ENCODE measurements around the gene TOR1AIP2. TPM values are rescaled to one million over a fixed set of nuclear protein-coding genes. Genes with fewer than 3 reads are reported as not detected.

Gene TOR1AIP2
- polyA plus RNA-seq, 1 experiment = 17.4 TPM

DNA sequence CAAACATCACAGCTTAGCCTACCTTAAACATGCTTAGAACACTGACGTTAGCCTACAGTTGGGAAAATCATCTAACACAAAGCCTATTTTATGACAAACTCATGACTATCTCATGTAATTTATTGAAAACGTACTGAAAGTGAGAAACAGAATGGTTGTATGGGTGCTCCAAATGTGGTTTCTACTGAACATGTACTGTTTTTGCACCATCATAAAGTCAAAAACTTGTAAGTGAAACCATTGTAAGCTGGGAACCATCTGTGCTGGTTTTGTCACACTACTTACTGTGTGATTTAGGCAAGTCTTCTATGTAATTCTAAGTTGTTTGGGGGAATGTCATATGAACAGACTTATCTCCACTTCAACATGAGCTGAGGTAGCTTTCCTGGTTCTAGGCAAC, 55.5 kb downstream of the TOR1AIP2 start:
- Histone ChIP-seq H3K36me3 (ENCODE audit: control insufficient read depth, insufficient read depth, low read length) (no peaks in the 10 kb centered on the region), H3K27me3 (ENCODE audit: control insufficient read depth, insufficient read depth, low read length) (no peaks in the 10 kb centered on the region; the same call in 1 of the 2 replicates), H3K4me3 (ENCODE audit: low read depth, low read length) (no peak overlapping the region)
- DNase-seq (ENCODE audit: low read depth) = no peak
- POLR2A ChIA-PET = no interaction called here
- CTCF ChIA-PET = interaction anchor here (0.9 to 6.2 kb wide), 5 partner anchors 7 to 116 kb away, joined by 3 to 60 read pairs (median 4); no protein-coding TSS in a partner anchor
- TF ChIP-seq, protein P1, sequence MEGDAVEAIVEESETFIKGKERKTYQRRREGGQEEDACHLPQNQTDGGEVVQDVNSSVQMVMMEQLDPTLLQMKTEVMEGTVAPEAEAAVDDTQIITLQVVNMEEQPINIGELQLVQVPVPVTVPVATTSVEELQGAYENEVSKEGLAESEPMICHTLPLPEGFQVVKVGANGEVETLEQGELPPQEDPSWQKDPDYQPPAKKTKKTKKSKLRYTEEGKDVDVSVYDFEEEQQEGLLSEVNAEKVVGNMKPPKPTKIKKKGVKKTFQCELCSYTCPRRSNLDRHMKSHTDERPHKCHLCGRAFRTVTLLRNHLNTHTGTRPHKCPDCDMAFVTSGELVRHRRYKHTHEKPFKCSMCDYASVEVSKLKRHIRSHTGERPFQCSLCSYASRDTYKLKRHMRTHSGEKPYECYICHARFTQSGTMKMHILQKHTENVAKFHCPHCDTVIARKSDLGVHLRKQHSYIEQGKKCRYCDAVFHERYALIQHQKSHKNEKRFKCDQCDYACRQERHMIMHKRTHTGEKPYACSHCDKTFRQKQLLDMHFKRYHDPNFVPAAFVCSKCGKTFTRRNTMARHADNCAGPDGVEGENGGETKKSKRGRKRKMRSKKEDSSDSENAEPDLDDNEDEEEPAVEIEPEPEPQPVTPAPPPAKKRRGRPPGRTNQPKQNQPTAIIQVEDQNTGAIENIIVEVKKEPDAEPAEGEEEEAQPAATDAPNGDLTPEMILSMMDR (IDR thresholded peaks at IDR 0.05; ENCODE audit: insufficient read depth, low read depth, low read length) = no peak

DNA sequence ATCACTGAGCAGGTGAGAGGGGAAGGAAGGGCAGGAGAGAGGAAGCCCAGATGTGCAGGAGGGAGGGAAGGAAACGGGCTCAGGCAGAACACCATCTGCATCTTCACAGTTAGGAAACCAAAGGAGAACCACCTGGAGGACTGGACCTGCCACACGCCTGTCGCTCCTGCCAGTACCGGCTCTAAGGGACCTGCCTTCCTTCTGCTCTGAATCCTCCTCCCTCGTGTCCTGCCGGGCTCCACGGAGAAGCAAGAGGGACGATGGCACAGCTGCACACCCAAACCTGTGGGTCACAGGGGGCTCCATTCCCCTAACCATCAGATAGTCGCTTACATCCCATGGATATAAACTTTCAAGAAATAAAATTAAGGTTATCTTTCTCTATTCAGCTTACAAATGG, 56.1 kb downstream of the TOR1AIP2 start:
- no peak for DNase-seq (ENCODE audit: low read depth)
- Histone ChIP-seq H3K27me3 (ENCODE audit: control insufficient read depth, insufficient read depth, low read length) (no peaks in the 10 kb centered on the region; the same call in 1 of the 2 replicates), H3K36me3 (ENCODE audit: control insufficient read depth, insufficient read depth, low read length) (no peaks in the 10 kb centered on the region), H3K4me3 (ENCODE audit: low read depth, low read length) (no peak overlapping the region)
- POLR2A ChIA-PET = no interaction called here
- TF ChIP-seq, protein P1 (IDR thresholded peaks at IDR 0.05; ENCODE audit: insufficient read depth, low read depth, low read length) = no peak
- CTCF ChIA-PET = interaction anchor here (0.9 to 6.2 kb wide), 4 partner anchors 10 to 115 kb away, joined by 3 to 60 read pairs (median 4); no protein-coding TSS in a partner anchor

DNA sequence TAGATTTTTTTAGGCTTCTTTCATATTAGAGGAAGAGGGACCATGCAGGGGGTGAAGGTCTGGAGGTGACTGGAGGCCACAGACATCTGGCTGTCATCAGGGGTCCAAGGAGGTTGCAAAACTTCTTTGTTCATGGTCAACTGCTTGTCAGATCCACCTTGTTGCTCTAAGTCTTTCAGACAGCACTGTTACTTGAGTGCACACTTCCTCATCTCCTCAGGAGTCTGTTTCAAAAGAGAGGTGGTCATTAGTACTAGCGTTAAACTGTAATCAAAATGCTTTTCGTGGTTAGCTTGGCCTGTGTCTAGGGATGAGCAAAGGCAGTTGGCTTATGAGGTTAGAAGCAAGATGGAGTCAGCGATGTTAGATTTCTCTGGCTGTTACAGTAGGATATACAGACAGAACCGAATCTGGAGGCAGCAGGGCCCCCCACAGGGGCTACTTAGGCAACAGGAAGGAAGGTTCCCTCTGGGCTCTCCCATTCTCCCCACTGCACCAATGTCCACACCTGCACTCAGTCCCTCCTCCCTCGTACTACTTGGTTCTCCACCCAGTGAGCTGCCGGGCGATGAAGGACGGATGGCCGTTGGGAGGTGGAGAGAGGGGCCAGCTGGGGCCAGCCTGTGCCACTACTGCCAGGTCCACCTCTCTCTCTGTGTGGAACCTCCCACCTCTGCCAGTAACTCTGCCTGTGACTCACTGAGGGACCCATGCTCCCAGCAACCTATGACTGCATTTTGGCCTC, 57.2 kb downstream of the TOR1AIP2 start:
- CTCF ChIA-PET = interaction anchor here (6.2 to 15.1 kb wide), 2 partner anchors 11 to 114 kb away, joined by 60 to 447 read pairs; no protein-coding TSS in a partner anchor
- POLR2A ChIA-PET = no interaction called here
- H3K36me3 ChIP-seq (ENCODE audit: control insufficient read depth, insufficient read depth, low read length) = no peaks in the 10 kb centered on the region
- DNase-seq (ENCODE audit: low read depth) = no peak
- H3K4me3 ChIP-seq (ENCODE audit: low read depth, low read length) = no peak overlapping the region
- no peaks in the 10 kb centered on the region; the same call in 1 of the 2 replicates for H3K27me3 ChIP-seq (ENCODE audit: control insufficient read depth, insufficient read depth, low read length)
- TF ChIP-seq, protein P1 (IDR thresholded peaks at IDR 0.05; ENCODE audit: insufficient read depth, low read depth, low read length) = no peak

DNA sequence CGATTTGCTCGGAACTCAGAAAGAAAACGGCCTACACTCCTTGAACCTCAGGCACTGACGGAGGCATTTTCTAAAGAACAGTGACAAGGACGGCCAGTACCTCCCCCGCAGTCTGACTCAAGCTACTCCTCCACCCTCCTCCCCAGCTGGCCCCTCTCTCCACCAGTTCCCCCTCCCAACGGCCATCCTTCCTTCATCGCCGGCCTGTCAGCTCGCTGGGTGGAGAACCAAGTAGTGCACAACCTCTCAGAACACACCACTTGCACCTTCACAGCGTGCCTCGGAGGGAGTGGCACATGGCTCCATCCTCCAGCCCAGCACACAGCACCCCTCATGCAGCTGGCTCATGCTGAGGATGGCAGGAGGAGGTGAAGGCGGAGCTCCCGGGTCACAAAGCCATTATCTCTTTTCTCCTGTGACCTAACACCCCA, 58.8 kb downstream of the TOR1AIP2 start:
- DNase-seq (ENCODE audit: low read depth) = no peak
- CTCF ChIA-PET = interaction anchor here (0.7 to 15.1 kb wide), 10 partner anchors 9 to 377 kb away, joined by 3 to 447 read pairs (median 3); no protein-coding TSS in a partner anchor
- no peaks in the 10 kb centered on the region; the same call in 1 of the 2 replicates for H3K27me3 ChIP-seq (ENCODE audit: control insufficient read depth, insufficient read depth, low read length)
- POLR2A ChIA-PET = no interaction called here
- no peak overlapping the region for H3K4me3 ChIP-seq (ENCODE audit: low read depth, low read length)
- TF ChIP-seq, protein P1 (IDR thresholded peaks at IDR 0.05; ENCODE audit: insufficient read depth, low read depth, low read length) = no peak
- no peaks in the 10 kb centered on the region for H3K36me3 ChIP-seq (ENCODE audit: control insufficient read depth, insufficient read depth, low read length)

DNA sequence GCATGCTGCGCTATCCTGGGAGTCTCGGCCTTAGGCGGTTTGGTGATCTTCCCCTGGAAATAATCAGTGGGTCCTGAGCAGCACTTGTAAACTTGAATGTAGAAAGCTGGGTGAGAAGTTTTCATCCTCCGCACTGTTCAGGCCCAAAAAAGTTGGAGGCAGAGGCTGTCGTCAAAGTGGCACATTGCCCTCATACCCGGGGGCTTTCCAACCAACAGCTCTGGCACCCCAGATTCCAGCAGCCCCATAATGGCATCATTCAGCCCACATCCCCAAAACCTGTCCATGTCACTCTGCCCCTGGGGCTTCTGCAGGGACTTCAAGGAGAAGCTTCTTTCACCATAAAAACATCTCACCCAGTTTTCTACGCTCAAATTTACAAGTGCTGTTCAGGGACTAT, 59.3 kb downstream of the TOR1AIP2 start:
- TF ChIP-seq, protein P1 (IDR thresholded peaks at IDR 0.05; ENCODE audit: insufficient read depth, low read depth, low read length) = no peak
- ChIA-PET CTCF (interaction anchor here (0.7 to 15.1 kb wide), 12 partner anchors 9 to 377 kb away, joined by 3 to 447 read pairs (median 3); partner anchors contain the start of gene TOR1AIP1), POLR2A (no interaction called here)
- no peak overlapping the region for H3K4me3 ChIP-seq (ENCODE audit: low read depth, low read length)
- no peaks in the 10 kb centered on the region for H3K36me3 ChIP-seq (ENCODE audit: control insufficient read depth, insufficient read depth, low read length)
- H3K27me3 ChIP-seq (ENCODE audit: control insufficient read depth, insufficient read depth, low read length) = no peaks in the 10 kb centered on the region; the same call in 1 of the 2 replicates
- no peak for DNase-seq (ENCODE audit: low read depth)
